GM12874 (cell line): ENCODE data around the gene CRYBG1.

Experiments
- TF ChIP-seq, protein P1 (sequence below): IDR thresholded peaks from 2 replicates; pipeline ENCODE4 v1.5.1; 2011; ENCODE audit warnings: low read depth, mild to moderate bottlenecking, control low read depth, low read length, moderate library complexity; ENCODE audit not compliant: insufficient read depth

Gene CRYBG1

GRCh38 chr6:106452628-106453027, 92.1 kb downstream of the CRYBG1 start:
- TF ChIP-seq, protein P1, sequence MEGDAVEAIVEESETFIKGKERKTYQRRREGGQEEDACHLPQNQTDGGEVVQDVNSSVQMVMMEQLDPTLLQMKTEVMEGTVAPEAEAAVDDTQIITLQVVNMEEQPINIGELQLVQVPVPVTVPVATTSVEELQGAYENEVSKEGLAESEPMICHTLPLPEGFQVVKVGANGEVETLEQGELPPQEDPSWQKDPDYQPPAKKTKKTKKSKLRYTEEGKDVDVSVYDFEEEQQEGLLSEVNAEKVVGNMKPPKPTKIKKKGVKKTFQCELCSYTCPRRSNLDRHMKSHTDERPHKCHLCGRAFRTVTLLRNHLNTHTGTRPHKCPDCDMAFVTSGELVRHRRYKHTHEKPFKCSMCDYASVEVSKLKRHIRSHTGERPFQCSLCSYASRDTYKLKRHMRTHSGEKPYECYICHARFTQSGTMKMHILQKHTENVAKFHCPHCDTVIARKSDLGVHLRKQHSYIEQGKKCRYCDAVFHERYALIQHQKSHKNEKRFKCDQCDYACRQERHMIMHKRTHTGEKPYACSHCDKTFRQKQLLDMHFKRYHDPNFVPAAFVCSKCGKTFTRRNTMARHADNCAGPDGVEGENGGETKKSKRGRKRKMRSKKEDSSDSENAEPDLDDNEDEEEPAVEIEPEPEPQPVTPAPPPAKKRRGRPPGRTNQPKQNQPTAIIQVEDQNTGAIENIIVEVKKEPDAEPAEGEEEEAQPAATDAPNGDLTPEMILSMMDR = no peak

- TF ChIP-seq, protein P1 = no peak
Measured at GRCh38 chr6:106453756-106454367, 93.3 kb downstream of the CRYBG1 start.

GRCh38 chr6:106456756-106457155, 96.2 kb downstream of the CRYBG1 start:
- TF ChIP-seq, protein P1 = no peak

DNA sequence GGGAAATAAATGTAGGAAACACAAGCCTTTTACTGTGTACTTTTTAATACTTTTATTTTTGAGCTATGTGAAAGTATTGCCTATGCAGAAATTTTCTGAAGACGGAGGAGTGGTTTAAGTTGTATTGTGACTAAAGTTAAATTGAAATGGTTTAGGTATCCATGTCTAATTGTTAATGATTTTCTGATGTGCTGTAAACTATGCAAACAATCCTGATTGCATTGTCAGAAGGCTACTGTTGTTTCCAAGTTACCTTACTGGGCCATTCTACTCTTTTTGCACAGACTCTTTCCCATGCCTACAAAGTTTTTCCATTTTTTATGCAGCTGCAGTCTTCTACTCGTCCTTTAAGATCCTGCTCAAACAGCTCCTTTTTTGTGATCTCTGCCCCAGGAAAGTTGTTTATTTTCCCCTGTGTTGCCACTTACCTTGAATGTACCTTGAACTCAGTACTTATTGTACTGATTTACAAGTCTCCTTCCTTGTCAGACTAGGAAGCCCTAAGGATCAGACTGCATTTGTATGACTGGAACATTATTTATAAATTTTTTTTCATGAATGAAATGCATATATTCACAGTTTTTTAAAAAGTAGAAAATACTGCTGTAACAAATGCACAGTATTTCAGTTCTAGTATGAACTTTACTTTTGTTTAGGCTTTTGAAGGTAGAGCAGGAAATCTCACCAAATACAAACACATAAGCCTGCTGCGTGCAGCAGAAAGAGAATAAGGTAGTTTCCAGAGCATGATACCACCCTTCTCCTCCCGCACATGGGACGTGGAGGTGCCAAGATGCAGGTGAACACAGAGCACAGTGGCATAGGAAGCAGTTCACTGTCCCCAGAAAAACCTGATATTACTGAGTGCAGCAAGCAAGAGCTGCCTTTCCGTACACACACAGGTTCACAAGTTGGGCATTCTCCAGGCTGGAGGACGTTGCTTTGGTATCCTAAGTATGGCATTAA, 97.8 kb downstream of the CRYBG1 start:
- TF ChIP-seq, protein P1 = no peak

- TF ChIP-seq, protein P1 = no peak
Measured at GRCh38 chr6:106460481-106460880, 100.0 kb downstream of the CRYBG1 start.

- TF ChIP-seq, protein P1 = no peak
Measured at GRCh38 chr6:106461084-106461483, 100.6 kb downstream of the CRYBG1 start.

DNA sequence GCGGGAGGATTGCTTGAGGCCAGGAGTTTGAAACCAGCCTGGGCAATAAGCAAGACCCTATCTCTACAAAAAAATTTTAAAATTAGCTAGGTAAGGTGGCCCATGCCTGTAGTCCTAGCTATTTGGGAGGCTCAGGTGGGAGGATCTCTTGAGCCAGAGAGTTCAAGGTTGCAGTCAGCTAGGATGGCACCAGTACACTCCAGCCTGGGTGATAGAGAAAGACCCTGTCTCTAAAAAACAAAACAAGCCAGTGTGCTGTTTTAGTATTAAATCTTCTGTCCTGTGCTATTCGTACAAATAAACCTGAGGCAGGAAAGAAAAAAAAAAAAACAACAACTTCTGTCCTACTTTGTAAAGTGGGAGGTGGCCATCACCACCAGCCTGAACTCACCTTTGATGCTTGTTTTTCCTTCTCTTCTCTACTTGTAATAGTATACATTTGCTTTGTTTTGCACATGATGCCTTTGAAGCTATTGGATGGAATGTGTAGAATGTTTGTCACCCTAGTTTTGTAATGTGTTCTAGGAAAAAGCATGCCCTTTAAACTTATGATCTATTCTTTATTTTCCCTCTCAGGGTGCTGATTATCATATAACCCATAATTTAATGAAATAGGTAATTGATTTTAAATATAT, 102.5 kb downstream of the CRYBG1 start:
- TF ChIP-seq, protein P1 = no peak
